CD4-positive, alpha-beta T cell treated with Interleukin-15 for 4 hours (primary cell): Measurements from ENCODE around the gene ALS2.
A peak's percentile ranks its signal among the peaks of the same experiment; 100 is the strongest.
"Not testable (repeated sequence)": the region's sequence is repeated elsewhere in the genome, so short reads cannot be mapped to it uniquely, and the experiment has no call there.

Source experiments
- DNase-seq: peaks from one replicate; pipeline ENCODE4 v3.0.0-alpha.2; 2020; ENCODE audit warnings: low spot score

Gene ALS2

GRCh38 chr2:201674794-201675193, 105.9 kb downstream of the ALS2 start:
- no peak for DNase-seq

GRCh38 chr2:201674298-201674697, 106.4 kb downstream of the ALS2 start:
- DNase-seq = no peak

- no peak for DNase-seq
Observed at GRCh38 chr2:201673546-201673945, 107.2 kb downstream of the ALS2 start.

GRCh38 chr2:201671205-201671604, 109.5 kb downstream of the ALS2 start:
- DNase-seq = not testable (repeated sequence)

- DNase-seq = no peak
Observed at GRCh38 chr2:201669865-201670264, 110.9 kb downstream of the ALS2 start.

GRCh38 chr2:201668402-201668910, 112.3 kb downstream of the ALS2 start:
- DNase-seq = no peak

GRCh38 chr2:201664334-201664733, 116.4 kb downstream of the ALS2 start:
- no peak for DNase-seq

- no peak for DNase-seq
Observed at GRCh38 chr2:201661366-201661765, 119.4 kb downstream of the ALS2 start.

GRCh38 chr2:201660293-201660895, 120.3 kb downstream of the ALS2 start:
- DNase-seq = no peak

- no peak for DNase-seq
Observed at GRCh38 chr2:201656740-201657139, 124.0 kb downstream of the ALS2 start.

GRCh38 chr2:201656102-201656501, 124.6 kb downstream of the ALS2 start:
- DNase-seq = peak; percentile 23

- no peak for DNase-seq
Observed at GRCh38 chr2:201654616-201655384, 125.9 kb downstream of the ALS2 start.

GRCh38 chr2:201653221-201653620, 127.5 kb downstream of the ALS2 start:
- no peak for DNase-seq
